Testis (tissue), 2 donors: ENCODE measurements around the gene ITGB3BP.

Experiments
- CTCF ChIP-seq, 3 experiments: fragments of 450-650 bp in 2 of 3; fragments of 200-600 bp in 1 of 3; sonication (generic) in 1 of 3; IDR thresholded peaks; one replicate each; pipeline ENCODE4 v1.5.1; 2016 to 2019; ENCODE audit warnings: antibody characterized with exemption in 3 of 3, mild to moderate bottlenecking in 2 of 3, moderate library complexity in 1 of 3
- POLR2A ChIP-seq: fragments of 450-650 bp; IDR thresholded peaks from one replicate; pipeline ENCODE4 v1.6.1; 2017; ENCODE audit warnings: antibody characterized with exemption, mild to moderate bottlenecking, moderate library complexity

DNA sequence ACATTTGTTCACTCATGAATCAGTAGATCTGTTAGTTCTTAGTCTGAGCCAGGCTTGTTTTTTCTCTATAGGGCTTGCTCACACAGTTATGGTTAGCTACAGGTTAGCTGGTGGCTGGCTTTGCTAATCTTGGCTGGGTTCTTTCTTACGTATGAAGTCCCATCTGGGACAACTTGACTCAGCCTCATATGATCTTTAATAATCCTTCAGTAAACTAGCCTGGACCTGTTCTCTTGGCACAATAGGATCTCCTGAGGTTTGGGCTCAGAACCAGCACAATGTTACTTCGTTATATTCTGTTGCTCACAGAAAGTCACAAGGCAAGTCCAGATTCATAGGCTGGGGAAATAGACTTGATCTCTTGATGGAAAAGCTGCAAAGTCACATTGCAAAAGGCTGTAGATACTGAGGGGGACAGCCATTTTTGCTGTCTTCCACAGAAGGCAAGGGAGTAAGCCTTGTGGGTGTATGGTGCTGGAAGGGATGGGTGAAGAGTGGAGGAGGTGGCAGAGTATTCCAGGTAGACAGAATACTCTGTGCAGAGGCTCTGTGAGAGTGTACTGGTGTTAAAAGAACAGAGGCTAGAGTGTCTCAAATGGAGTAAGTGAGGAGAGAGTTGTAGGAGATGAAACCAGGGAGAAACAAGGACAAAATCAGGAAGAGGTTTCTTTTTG is 24.7 kb upstream of the ITGB3BP start:
- TF ChIP-seq CTCF (IDR thresholded peaks at IDR 0.05), result no peak
- TF ChIP-seq POLR2A, result no peak
